Mesothelial cell of epicardium (in vitro differentiated cells): ENCODE results near the gene PTPRK. TPM values are rescaled to one million over a fixed set of nuclear protein-coding genes. Genes with fewer than 3 reads are reported as not detected.

Source experiments
- DNase-seq, 2 experiments: peaks; one replicate each; pipeline ENCODE4 v3.0.0; 2021; ENCODE audit warnings: low spot score in 2 of 2; ENCODE audit not compliant: unreplicated experiment in 2 of 2
- H3K27ac Mint-ChIP-seq: 2 replicates; pipeline ENCODE4 v1.8.0; 2021; ENCODE audit warnings: mixed read lengths
- H3K27me3 Mint-ChIP-seq: 2 replicates; pipeline ENCODE4 v1.8.0; 2021; ENCODE audit warnings: low read depth, mixed read lengths
- H3K36me3 Mint-ChIP-seq: 2 replicates; pipeline ENCODE4 v1.8.0; 2021; ENCODE audit warnings: mixed read lengths
- H3K4me1 Mint-ChIP-seq: 2 replicates; pipeline ENCODE4 v1.8.0; 2021; ENCODE audit warnings: mixed read lengths
- H3K4me3 Mint-ChIP-seq: 2 replicates; pipeline ENCODE4 v1.8.0; 2021; ENCODE audit warnings: mild to moderate bottlenecking, moderate library complexity, mixed read lengths
- H3K9me3 Mint-ChIP-seq: 2 replicates; pipeline ENCODE4 v1.8.0; 2021; ENCODE audit warnings: mixed read lengths
- total RNA-seq: library from RNA; stranded (reverse); gene quantifications from 3 replicates; pipeline ENCODE4 v1.2.1, GENCODE V29; 2021
- TF ChIP-seq, protein P1 (sequence below): fragments of 200-600 bp; sonication (generic); IDR thresholded peaks from one replicate; pipeline ENCODE4 v1.5.0; 2021; ENCODE audit warnings: antibody characterized with exemption; ENCODE audit not compliant: unreplicated experiment

PTPRK gene
- total RNA-seq, 1 donor from 2014 or later: 93.7 TPM

DNA sequence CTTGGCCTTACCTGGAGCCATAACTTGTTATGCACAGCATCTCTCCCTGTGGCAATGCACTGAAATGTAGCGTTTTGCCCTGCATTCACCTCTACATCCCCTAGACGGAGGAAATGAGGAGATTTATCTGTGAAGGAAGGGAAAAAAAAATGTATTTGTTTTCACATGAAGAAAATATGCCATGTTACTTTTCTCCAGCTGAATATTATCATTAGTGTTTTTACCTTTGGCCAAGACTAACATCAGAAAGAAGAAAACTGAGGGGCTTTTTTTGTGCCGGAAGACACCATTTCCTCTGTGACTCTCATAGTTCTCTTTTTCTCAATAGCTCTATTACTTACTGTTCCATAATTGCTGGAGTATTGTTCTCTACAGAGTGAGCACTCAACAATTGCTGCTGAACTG, 280.4 kb downstream of the PTPRK start:
- Mint-ChIP-seq H3K4me1 (peaks cover 9% of the 10 kb centered on the region), H3K4me3 (no peak overlapping the region), H3K9me3 (no peaks in the 10 kb centered on the region), H3K27ac (no peak overlapping the region), H3K36me3 (peaks cover 10% of the 10 kb centered on the region), H3K27me3 (no peaks in the 10 kb centered on the region)
- no peak for DNase-seq
- TF ChIP-seq, protein P1, sequence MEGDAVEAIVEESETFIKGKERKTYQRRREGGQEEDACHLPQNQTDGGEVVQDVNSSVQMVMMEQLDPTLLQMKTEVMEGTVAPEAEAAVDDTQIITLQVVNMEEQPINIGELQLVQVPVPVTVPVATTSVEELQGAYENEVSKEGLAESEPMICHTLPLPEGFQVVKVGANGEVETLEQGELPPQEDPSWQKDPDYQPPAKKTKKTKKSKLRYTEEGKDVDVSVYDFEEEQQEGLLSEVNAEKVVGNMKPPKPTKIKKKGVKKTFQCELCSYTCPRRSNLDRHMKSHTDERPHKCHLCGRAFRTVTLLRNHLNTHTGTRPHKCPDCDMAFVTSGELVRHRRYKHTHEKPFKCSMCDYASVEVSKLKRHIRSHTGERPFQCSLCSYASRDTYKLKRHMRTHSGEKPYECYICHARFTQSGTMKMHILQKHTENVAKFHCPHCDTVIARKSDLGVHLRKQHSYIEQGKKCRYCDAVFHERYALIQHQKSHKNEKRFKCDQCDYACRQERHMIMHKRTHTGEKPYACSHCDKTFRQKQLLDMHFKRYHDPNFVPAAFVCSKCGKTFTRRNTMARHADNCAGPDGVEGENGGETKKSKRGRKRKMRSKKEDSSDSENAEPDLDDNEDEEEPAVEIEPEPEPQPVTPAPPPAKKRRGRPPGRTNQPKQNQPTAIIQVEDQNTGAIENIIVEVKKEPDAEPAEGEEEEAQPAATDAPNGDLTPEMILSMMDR: no peak

DNA sequence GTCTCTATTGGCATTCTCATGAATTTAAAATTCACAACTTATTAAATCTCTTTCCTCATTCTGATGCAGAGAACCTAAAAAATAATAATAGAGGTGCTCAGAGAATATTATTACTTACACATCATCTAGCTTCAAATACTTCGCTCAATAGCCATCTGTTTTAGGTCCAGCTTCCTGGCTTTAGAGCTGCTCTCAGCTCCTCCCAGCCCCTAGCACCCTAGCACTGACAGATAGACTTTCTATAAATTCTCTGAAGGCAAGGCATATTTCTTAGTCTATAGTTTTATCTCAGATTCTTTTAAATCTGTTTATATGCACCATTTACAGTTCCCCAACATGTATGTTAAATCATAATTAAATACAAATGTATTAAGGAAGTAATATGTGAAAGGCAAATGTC, 281.3 kb downstream of the PTPRK start:
- Mint-ChIP-seq H3K4me3 (no peak overlapping the region), H3K27me3 (no peaks in the 10 kb centered on the region), H3K9me3 (no peaks in the 10 kb centered on the region), H3K36me3 (peaks cover 10% of the 10 kb centered on the region), H3K4me1 (peaks cover 9% of the 10 kb centered on the region), H3K27ac (no peak overlapping the region)
- TF ChIP-seq, protein P1: no peak
- DNase-seq: no peak

DNA sequence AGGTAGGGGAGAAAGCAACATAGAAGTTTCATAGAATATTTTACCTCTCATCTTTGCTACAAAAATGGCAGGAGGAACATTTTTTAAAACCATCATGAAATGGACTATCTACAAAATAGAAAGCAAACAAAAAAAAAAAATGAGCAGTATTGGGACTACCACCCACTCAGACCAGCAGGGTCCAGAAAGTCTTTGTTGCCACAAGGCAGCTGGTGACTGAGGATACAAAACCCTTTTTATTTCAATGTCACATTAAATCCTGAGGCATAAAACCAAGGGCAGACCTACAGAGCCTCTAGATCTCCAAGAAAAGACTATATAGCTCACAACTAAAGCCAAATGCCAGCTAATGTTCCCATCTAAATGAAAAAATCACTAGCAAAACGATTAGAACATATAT, 282.2 kb downstream of the PTPRK start:
- Mint-ChIP-seq H3K4me1 (peaks cover 9% of the 10 kb centered on the region), H3K27me3 (no peaks in the 10 kb centered on the region), H3K27ac (no peak overlapping the region), H3K9me3 (no peaks in the 10 kb centered on the region), H3K36me3 (peaks cover 13% of the 10 kb centered on the region), H3K4me3 (no peak overlapping the region)
- TF ChIP-seq, protein P1: no peak
- no peak for DNase-seq

DNA sequence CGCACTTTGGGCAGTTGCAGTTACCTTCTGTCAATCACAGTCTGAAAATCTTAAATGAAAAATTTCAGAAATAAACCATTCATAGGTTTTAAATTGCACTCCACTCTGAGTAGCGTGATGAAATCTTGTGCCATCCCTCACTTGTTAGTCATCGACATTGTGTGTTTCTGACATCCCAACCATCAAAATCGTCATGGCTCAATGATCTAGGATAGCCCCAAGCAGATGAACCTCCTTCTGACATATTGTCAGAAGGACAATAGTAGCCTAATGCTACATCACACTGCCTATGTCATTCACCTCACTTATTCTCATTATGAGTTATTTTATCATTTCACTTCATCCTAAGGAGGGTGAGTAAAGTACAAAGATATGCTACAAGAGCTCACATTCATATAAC, 284.8 kb downstream of the PTPRK start:
- H3K36me3 Mint-ChIP-seq: peaks cover 18% of the 10 kb centered on the region
- no peak overlapping the region for H3K4me3 Mint-ChIP-seq
- no peak for DNase-seq
- peaks cover 9% of the 10 kb centered on the region for H3K4me1 Mint-ChIP-seq
- no peaks in the 10 kb centered on the region for H3K27me3 Mint-ChIP-seq
- TF ChIP-seq, protein P1: no peak
- H3K9me3 Mint-ChIP-seq: no peaks in the 10 kb centered on the region
- no peak overlapping the region for H3K27ac Mint-ChIP-seq

DNA sequence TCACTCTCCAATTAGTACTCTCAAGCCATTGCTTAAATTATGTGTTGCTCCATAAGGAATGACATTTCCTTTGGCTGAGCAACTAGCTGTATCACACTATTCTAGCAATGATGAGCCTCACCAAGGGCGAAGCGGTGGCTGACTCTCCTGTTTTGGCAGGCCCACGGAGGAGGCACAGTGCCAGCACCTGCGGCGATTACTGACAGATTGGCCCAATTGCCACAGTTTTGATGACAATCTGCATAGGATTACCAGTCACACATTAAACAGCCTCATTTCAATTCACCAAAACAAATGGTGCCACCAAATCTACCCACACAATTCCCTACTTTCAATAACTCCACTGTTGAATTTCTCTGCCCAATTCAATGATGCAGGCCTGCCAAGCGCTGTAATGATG, 286.9 kb downstream of the PTPRK start:
- DNase-seq: no peak
- Mint-ChIP-seq H3K4me3 (no peak overlapping the region), H3K9me3 (no peaks in the 10 kb centered on the region), H3K27me3 (no peaks in the 10 kb centered on the region), H3K27ac (no peak overlapping the region), H3K4me1 (no peaks in the 10 kb centered on the region), H3K36me3 (peaks cover 18% of the 10 kb centered on the region)
- TF ChIP-seq, protein P1: no peak
